OCI-LY3 (cell line): ENCODE measurements around the gene KLHL10.

ENCODE experiments used
- EZH2phosphoT487 ChIP-seq: fragments of 200-600 bp; shearing (Covaris generic); IDR thresholded peaks from 2 replicates; pipeline ENCODE4 v1.6.1; 2018; ENCODE audit warnings: antibody characterized with exemption, mixed run types, low read depth
- TF ChIP-seq, protein P1 (sequence below): fragments of 200-600, 300-600 bp; sonication (generic); IDR thresholded peaks from 2 replicates; pipeline ENCODE4 v1.5.1; 2014; ENCODE audit warnings: antibody characterized with exemption, low read length, low read depth

DNA sequence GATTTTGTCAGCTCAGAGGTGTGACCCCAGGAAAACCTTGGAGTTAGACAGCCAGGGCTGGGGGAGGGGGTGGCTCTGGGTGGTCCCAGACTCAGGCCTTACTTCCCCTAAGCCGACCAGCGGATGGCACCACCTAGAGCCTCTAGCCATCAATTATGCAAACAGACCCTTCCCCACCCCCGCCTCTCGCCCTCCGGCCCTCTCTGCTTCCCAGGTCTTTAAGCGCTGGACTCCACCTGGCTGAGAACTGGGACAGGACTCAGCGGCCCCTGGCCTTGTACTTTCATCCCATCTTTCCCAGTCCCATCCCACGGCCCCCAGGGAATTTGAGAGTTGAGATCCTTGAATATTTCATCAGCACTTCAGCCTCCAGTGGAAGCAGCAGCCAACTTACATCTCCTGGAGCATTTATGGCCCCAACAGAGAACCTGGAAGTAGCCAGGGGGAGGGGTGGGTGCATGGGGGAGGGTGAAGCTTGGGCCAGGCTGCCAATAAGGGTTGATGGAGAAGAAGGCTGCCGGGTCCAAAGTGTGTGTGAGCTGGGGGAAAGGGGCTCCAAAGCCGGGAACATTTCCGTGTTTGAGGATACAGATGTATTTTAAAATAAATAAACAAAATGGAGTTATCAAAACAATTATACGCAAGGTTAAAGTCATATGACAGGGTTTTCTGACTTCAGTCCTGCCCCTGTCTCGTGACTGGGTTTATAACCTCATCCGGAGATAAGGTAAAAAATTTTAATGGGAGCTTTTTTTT lies 43.7 kb upstream of the KLHL10 start:
- TF ChIP-seq, protein P1, sequence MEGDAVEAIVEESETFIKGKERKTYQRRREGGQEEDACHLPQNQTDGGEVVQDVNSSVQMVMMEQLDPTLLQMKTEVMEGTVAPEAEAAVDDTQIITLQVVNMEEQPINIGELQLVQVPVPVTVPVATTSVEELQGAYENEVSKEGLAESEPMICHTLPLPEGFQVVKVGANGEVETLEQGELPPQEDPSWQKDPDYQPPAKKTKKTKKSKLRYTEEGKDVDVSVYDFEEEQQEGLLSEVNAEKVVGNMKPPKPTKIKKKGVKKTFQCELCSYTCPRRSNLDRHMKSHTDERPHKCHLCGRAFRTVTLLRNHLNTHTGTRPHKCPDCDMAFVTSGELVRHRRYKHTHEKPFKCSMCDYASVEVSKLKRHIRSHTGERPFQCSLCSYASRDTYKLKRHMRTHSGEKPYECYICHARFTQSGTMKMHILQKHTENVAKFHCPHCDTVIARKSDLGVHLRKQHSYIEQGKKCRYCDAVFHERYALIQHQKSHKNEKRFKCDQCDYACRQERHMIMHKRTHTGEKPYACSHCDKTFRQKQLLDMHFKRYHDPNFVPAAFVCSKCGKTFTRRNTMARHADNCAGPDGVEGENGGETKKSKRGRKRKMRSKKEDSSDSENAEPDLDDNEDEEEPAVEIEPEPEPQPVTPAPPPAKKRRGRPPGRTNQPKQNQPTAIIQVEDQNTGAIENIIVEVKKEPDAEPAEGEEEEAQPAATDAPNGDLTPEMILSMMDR = no peak
- TF ChIP-seq EZH2phosphoT487 = no peak
